GM23248 (cell line): ENCODE data around the gene P2RX2. TPM values are rescaled to one million over a fixed set of nuclear protein-coding genes. Genes with fewer than 3 reads are reported as not detected.

Experiments
- DNase-seq: peaks from one replicate; pipeline ENCODE4 v3.0.0-alpha.2; 2015
- H2AFZ ChIP-seq: fragments of 200-600 bp; sonication (generic); 2 replicates; pipeline ENCODE4 v1.6.1; 2016; ENCODE audit warnings: antibody characterized with exemption
- H3F3A ChIP-seq: fragments of 200-600 bp; sonication (generic); 2 replicates; pipeline ENCODE4 v1.6.1; 2016; ENCODE audit warnings: mild to moderate bottlenecking, antibody characterized with exemption, mixed run types; ENCODE audit not compliant: insufficient read depth
- H3K27ac ChIP-seq: fragments of 200-600 bp; sonication (generic); 2 replicates; pipeline ENCODE4 v1.5.1; 2016; ENCODE audit warnings: mild to moderate bottlenecking
- H3K27me3 ChIP-seq: fragments of 200-600 bp; sonication (generic); replicated peaks from 2 replicates; pipeline ENCODE4 v1.6.1; 2016; ENCODE audit warnings: mild to moderate bottlenecking; ENCODE audit not compliant: insufficient read depth
- H3K36me3 ChIP-seq: fragments of 200-600 bp; sonication (generic); 2 replicates; pipeline ENCODE4 v1.6.1; 2016; ENCODE audit warnings: low read depth, mild to moderate bottlenecking
- H3K4me1 ChIP-seq: fragments of 200-600 bp; sonication (generic); 2 replicates; pipeline ENCODE4 v1.6.1; 2016; ENCODE audit warnings: mild to moderate bottlenecking; ENCODE audit not compliant: insufficient read depth
- H3K4me2 ChIP-seq: fragments of 200-600 bp; sonication (generic); one replicate; pipeline ENCODE4 v1.6.1; 2016; ENCODE audit warnings: mild to moderate bottlenecking; ENCODE audit not compliant: unreplicated experiment
- H3K4me3 ChIP-seq: fragments of 200-600 bp; sonication (generic); 2 replicates; pipeline ENCODE4 v1.5.1; 2016; ENCODE audit warnings: mild to moderate bottlenecking
- H3K79me2 ChIP-seq: fragments of 200-600 bp; sonication (generic); 2 replicates; pipeline ENCODE4 v1.6.1; 2016; ENCODE audit warnings: mild to moderate bottlenecking; ENCODE audit not compliant: insufficient read depth
- H3K9ac ChIP-seq: fragments of 200-600 bp; sonication (generic); 2 replicates; pipeline ENCODE4 v1.6.1; 2016; ENCODE audit warnings: mild to moderate bottlenecking
- H3K9me2 ChIP-seq: fragments of 200-600 bp; sonication (generic); 2 replicates; pipeline ENCODE4 v1.6.1; 2016; ENCODE audit warnings: mixed run types, mild to moderate bottlenecking, moderate library complexity; ENCODE audit not compliant: insufficient read depth
- H3K9me3 ChIP-seq: fragments of 200-600 bp; sonication (generic); one replicate; pipeline ENCODE4 v1.6.1; 2017; ENCODE audit warnings: low read depth
- H4K20me1 ChIP-seq: fragments of 200-600 bp; sonication (generic); 2 replicates; pipeline ENCODE4 v1.6.0; 2016; ENCODE audit not compliant: insufficient read depth
- EZH2 ChIP-seq: fragments of 200-600 bp; sonication (generic); IDR thresholded peaks from 2 replicates; pipeline ENCODE4 v1.6.1; 2018; ENCODE audit warnings: antibody characterized with exemption, mild to moderate bottlenecking; ENCODE audit not compliant: insufficient read depth, poor library complexity, severe bottlenecking
- EZH2phosphoT487 ChIP-seq: fragments of 200-600 bp; sonication (generic); IDR thresholded peaks from 2 replicates; pipeline ENCODE4 v1.6.1; 2018; ENCODE audit warnings: antibody characterized with exemption, moderate library complexity, mild to moderate bottlenecking, low read depth; ENCODE audit not compliant: insufficient read depth
- WGBS, 2 experiments: methylation state at CpG; one replicate each; pipeline ENCODE4 v1.1.6; 2015 to 2017; ENCODE audit warnings: low lambda C conversion rate in 2 of 2, low coverage in 1 of 2; ENCODE audit errors: missing lambda C conversion rate in 2 of 2; 5-methylcytosine and 5-hydroxymethylcytosine counted together
- in situ Hi-C: fragments of 300-500 bp; cut with MboI; formaldehyde crosslinking; loops from 2 replicates; pipeline ENCODE4 v1.15.0; 2020
- polyA plus RNA-seq: library from polyadenylated mRNA; unstranded; fragments of >200 nt; fragmentation: Nextera tagmentation; extraction: Ambion mirVana; gene quantifications from 2 replicates; pipeline ENCODE4 v1.2.1, GENCODE V29; 2016
- total RNA-seq: library from RNA; depleted of rRNA; stranded (reverse); fragments of >200 nt; shearing (Covaris generic); gene quantifications from 2 replicates; pipeline ENCODE4 v1.2.3, GENCODE V29; 2014

The P2RX2 gene
- total and polyA plus RNA-seq, 2 experiments from 2014 or later = not detected

DNA sequence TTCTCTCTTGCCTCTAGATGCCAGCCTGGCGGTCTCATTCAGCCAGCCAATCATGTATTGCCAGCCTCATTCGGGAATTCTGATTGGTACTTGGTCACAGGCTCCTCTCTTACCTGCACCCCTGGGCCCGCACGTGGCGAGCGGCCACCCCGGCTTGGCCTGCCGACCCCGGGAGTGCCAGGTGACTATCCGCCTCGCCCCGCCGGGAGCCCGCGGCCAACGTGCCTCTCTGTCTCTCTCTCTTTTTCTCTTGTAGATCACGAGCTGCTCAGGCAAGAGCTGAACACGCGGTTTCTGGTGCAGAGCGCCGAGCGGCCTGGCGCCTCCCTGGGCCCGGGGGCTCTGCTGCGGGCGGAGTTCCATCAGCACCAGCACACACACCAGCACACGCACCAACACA is 47.5 kb upstream of the P2RX2 start:
- no peaks in the 10 kb centered on the region for H3F3A ChIP-seq
- no peaks in the 10 kb centered on the region for H3K27me3 ChIP-seq
- H3K9ac ChIP-seq = no peak overlapping the region
- H3K36me3 ChIP-seq = no peaks in the 10 kb centered on the region
- in situ Hi-C loops = no loop called here
- TF ChIP-seq EZH2phosphoT487 (no peak), EZH2 (no peak)
- H3K79me2 ChIP-seq = no peaks in the 10 kb centered on the region
- no peak for DNase-seq
- 92 to 96% methylated on average over 9 to 27 of the region's 27 CpGs for WGBS, 2 experiments
- no peaks in the 10 kb centered on the region for H4K20me1 ChIP-seq
- no peak overlapping the region for H3K27ac ChIP-seq
- no peak overlapping the region for H3K4me2 ChIP-seq
- no peak overlapping the region for H3K4me3 ChIP-seq
- H3K9me2 ChIP-seq = no peaks in the 10 kb centered on the region
- no peak overlapping the region for H2AFZ ChIP-seq
- H3K4me1 ChIP-seq = no peaks in the 10 kb centered on the region
- H3K9me3 ChIP-seq = no peaks in the 10 kb centered on the region

DNA sequence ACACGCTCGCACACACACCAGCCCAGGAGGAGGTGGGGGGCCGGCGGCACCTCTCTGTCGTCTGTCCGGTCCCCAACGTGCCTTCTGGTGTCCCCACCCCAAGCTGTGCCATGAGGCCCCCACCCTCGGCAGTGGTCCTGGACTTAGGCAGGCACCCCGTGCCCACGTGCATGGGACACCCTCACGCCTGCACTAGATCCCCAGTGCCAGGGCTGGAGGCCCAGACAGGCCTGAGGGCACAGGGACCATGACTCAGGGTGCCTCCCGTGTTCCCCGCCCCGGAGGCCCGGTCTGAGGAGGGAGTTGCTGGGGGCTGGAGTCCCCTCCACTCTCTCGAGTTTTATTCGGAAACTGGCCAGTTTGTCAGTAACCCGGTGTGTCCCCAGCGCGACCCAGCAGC is 47.0 kb upstream of the P2RX2 start:
- no peaks in the 10 kb centered on the region for H4K20me1 ChIP-seq
- DNase-seq = no peak
- H3K9ac ChIP-seq = no peak overlapping the region
- H3F3A ChIP-seq = no peaks in the 10 kb centered on the region
- H3K79me2 ChIP-seq = no peaks in the 10 kb centered on the region
- no peaks in the 10 kb centered on the region for H3K36me3 ChIP-seq
- H3K9me2 ChIP-seq = no peaks in the 10 kb centered on the region
- in situ Hi-C loops = no loop called here
- H3K27ac ChIP-seq = no peak overlapping the region
- no peaks in the 10 kb centered on the region for H3K9me3 ChIP-seq
- WGBS, 2 experiments = 96 to 100% methylated on average over 8 to 20 of the region's 20 CpGs
- no peak overlapping the region for H3K4me2 ChIP-seq
- no peak overlapping the region for H3K4me3 ChIP-seq
- no peaks in the 10 kb centered on the region for H3K27me3 ChIP-seq
- no peaks in the 10 kb centered on the region for H3K4me1 ChIP-seq
- H2AFZ ChIP-seq = no peak overlapping the region
- TF ChIP-seq EZH2phosphoT487 = no peak
- TF ChIP-seq EZH2 = no peak

DNA sequence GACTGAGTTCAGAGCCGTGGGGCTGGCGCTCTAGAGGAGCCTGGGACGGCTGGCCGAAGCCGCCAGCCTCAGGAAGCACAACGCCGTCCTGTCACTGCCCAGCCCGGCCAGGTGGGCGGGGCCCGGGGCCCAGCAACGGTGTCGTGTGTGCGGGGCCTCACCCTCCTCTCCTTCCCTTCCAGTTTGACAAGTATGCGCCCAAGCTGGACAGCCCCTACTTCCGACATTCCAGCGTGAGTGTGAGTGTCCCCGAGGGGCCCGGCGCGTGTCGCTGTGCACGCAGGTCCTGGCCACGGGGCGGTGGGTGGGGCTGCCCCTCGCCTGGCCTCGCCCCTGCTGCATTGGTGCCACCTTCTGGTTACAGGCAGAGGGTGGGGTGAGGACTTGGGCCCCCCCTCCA is 46.5 kb upstream of the P2RX2 start:
- Histone ChIP-seq H3K36me3 (no peaks in the 10 kb centered on the region), H3K27ac (no peak overlapping the region), H4K20me1 (no peaks in the 10 kb centered on the region), H3K9ac (no peak overlapping the region), H2AFZ (no peak overlapping the region), H3K9me2 (no peaks in the 10 kb centered on the region), H3K9me3 (no peaks in the 10 kb centered on the region), H3K4me2 (no peak overlapping the region), H3K27me3 (no peaks in the 10 kb centered on the region), H3F3A (no peaks in the 10 kb centered on the region), H3K4me1 (no peaks in the 10 kb centered on the region), H3K4me3 (no peak overlapping the region), H3K79me2 (no peaks in the 10 kb centered on the region)
- WGBS, 2 experiments = 92 to 94% methylated on average over 13 to 25 of the region's 26 CpGs
- in situ Hi-C loops = no loop called here
- no peak for TF ChIP-seq EZH2phosphoT487
- no peak for TF ChIP-seq EZH2
- no peak for DNase-seq

DNA sequence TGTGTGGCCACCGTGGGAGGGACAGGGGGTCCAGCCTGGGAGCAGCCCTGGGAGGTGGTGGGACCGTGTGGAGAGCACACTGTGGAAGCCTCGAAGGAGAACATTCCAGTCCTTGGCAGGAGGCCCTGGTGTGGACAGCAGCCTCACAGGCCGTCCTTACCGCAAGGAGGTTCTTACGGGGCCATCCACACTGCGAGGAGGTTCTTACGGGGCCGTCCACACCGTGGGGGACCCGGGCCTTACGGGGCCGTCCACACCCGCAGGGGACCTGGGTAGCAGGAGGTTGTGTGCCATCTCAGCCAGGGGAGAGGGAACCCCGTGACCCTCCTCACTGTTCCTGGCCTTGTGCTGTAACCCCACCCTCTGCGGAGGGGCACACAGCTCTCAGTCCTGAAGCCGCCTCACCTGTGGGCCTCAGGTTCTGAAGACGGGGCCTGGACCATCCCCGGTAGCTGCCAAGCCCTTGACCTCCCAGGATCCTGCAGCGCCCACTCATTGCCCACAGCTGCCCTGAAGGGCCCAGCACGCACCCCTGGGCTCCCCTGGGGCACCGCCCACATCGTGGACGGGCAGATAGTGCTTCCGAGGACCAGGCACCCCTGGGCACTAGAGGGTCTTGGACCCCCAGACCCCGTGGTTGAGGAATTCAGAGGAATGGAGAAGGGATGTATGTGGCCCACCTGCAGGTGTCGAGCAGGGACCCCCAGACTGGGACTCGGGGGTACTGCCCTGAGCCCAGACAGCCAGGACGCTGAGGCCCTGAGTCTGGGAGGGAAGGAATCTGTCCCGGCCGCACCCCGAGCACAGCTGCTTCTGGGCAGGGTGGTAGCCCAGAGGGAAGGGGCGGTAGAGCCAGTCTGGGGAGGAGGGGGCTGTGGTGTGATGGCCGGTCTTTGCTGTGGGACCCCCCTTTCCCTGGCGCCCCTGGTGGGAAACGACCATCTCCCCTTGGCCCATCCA is 45.5 kb upstream of the P2RX2 start:
- Histone ChIP-seq H3K27me3 (no peaks in the 10 kb centered on the region), H4K20me1 (no peaks in the 10 kb centered on the region), H3K4me1 (no peaks in the 10 kb centered on the region), H3K4me3 (no peak overlapping the region), H3K9me3 (no peaks in the 10 kb centered on the region), H2AFZ (no peak overlapping the region), H3K27ac (no peak overlapping the region), H3K4me2 (no peak overlapping the region), H3K9me2 (no peaks in the 10 kb centered on the region), H3K9ac (no peak overlapping the region), H3K79me2 (no peaks in the 10 kb centered on the region), H3F3A (no peaks in the 10 kb centered on the region), H3K36me3 (no peaks in the 10 kb centered on the region)
- TF ChIP-seq EZH2 = no peak
- TF ChIP-seq EZH2phosphoT487 = no peak
- no peak for DNase-seq
- in situ Hi-C loops = no loop called here
- WGBS, 2 experiments = 94 to 95% methylated on average over 24 to 36 of the region's 36 CpGs
